HG03060 (cell line): ENCODE data around the gene SCRN1.

Experiments
- ATAC-seq: cut with Tn5 transposase; IDR thresholded peaks from one replicate; pipeline ENCODE4 v1.9.1; 2021; ENCODE audit warnings: low read depth, moderate number of reproducible peaks; ENCODE audit not compliant: unreplicated experiment

SCRN1 gene

DNA sequence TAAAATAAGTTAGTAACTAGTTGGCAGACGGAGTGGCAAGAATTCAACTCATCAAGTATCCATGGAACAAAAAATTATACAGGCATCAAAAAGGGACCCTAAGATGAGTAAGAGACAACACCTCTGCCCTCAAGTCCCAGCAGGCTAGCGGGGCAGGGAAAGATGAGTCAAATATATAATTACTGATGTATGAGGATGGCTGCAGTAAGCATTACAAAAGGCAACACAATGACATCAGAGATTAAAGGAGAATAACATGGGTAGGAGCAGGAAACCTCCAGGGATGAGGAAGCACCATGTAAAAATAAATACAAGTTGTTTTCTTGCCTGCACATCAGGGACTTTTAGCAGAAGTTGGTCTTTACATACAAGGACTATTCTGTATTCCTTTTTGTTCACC is 49.4 kb downstream of the SCRN1 start:
- no peak for ATAC-seq

DNA sequence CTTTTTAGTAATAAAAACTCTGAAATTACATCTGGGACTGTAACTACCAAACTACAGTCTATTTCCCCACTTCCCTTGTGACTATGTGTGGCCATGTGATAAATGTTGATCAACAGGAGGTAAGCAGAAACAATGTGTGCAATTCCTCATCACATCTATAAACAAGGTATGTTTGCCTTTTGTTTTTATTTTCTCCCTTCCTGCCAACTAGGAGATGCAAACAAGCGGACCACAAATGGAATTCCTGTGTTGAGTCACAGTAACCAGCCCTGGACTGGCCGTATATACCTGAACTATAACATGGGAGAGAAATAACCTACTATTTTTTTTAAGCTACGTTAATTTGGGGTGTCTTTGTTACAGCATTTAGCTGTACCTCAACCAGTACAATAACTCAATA is 52.5 kb downstream of the SCRN1 start:
- ATAC-seq = no peak

GRCh38 chr7:29935111-29935510 is 54.5 kb downstream of the SCRN1 start:
- no peak for ATAC-seq

- ATAC-seq = no peak
Observed at GRCh38 chr7:29929018-29929807, 60.4 kb downstream of the SCRN1 start.

- ATAC-seq = no peak
Observed at GRCh38 chr7:29926741-29927140, 62.9 kb downstream of the SCRN1 start.

DNA sequence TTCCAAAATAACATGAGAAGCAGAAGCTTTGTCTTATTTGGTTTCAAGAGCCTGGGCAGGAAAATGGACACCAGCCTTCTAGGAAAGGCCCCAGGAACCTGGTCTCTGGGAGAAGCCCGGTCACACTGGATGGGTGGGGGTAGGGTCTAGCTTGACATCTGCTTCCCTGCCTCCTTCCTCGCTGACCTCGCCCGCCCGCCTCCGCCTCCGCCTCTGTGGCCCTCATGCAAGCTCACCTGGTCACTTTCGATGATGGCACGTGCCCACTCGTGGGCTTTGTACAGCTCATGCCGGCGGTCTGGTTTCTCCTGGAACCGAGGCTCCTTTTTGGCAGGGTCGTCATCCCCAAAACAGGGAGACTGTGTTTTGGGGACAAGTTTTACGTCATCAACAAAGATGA is 63.4 kb downstream of the SCRN1 start:
- no peak for ATAC-seq

GRCh38 chr7:29924684-29925083 is 64.9 kb downstream of the SCRN1 start:
- no peak for ATAC-seq

DNA sequence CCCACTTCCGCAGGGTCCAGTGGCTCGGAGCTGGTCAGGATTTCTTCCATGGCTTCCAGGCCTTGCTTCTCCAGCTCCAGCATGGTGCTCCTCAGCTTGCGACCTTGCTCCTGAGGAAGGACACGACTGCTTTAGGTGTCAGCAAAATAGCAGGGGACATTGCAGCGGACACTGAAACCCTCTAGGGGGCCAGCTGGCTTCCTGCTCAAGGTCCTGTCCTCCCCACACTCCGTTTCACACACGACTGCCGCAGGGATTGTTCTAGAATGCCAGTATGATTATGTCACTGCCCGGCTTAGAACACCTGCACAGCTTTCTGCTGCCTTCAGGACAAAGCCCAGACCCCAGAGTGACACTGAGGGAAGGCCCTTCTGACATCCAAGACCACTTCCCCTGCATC is 65.6 kb downstream of the SCRN1 start:
- no peak for ATAC-seq

GRCh38 chr7:29922921-29923700 is 66.5 kb downstream of the SCRN1 start:
- ATAC-seq = no peak

DNA sequence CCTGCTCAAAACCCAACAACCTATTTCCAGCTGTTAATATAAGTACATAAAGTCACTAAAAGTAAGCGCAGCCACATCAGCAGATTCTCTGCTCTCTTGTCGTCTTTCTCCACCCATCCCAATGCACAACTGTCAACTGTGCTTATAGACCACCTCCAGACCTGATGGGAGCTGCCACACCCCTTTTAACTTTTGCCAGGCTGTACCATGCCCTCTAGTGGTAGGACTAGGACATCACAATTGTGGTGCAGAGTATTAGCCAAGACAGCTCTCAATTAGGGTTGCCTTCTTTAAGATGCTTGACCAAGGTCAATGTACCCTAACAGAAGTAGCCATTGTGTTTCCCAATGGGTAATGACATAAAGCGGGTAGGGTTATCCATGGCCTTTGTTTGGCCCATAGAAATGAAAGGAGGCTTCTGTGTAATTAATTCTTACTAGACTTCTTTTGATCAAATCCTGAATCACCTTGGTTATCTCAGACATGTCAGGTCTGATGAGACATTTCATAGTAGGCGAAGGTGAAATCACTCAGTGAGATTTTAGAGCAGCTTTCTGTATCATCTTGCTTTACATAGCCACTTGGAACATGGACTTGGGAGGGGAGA is 68.1 kb downstream of the SCRN1 start:
- ATAC-seq = peak; percentile 62

- no peak for ATAC-seq
Observed at GRCh38 chr7:29920491-29920890, 69.1 kb downstream of the SCRN1 start.

DNA sequence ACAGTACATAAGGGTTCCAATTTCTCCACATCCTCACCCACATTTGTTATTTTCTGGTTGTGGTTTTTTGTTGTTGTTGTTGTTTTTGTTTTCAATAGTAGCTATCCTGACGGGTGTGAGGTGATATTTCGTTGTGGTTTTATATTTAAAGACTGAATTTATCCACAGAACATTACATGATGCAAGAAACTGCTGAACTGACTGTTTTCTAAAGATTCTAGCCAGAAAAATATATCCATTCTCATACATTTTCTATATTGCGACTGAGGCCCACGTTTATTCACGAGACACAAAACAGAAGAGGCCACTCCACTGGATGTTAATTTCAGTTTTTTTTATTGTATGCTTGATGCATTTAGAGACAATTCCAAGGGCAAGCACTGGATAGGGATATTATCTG is 69.8 kb downstream of the SCRN1 start:
- no peak for ATAC-seq

DNA sequence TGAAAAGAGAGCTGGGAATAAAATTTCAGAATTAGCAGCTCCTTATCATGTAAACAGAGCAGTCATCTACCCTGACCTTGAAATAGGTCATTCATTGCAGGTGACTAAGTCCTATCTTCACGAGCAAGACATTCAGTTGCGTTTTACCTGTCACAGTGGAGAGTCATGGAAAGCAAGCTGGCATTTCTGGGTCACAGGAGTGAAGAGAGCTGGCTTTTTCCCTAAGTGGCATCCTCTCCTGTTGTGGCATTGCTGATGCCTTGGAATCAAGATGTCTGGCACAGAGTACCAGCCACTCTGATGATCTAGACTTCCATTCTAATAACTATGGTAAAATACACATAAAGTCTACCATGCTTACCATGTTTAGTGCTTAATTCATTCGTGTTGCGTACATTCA is 70.8 kb downstream of the SCRN1 start:
- ATAC-seq = no peak

DNA sequence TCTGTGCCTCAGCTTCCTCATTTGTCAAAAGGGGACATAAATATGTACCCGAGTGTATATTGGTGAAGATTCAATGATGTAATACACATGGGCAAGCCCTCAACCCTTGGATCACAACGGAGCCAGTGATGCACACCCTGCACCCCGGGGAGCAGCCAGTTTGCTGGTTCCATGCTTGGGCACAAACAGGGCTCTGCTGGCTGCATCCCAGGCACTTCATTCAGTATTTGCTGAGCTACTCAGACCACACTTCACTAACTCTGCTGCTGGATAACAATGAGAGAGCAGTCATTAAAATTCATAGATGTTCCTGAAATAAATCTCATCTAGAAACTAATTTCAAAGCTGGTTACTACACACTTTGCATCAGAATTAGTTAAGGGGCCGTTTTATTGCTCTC is 72.0 kb downstream of the SCRN1 start:
- no peak for ATAC-seq

DNA sequence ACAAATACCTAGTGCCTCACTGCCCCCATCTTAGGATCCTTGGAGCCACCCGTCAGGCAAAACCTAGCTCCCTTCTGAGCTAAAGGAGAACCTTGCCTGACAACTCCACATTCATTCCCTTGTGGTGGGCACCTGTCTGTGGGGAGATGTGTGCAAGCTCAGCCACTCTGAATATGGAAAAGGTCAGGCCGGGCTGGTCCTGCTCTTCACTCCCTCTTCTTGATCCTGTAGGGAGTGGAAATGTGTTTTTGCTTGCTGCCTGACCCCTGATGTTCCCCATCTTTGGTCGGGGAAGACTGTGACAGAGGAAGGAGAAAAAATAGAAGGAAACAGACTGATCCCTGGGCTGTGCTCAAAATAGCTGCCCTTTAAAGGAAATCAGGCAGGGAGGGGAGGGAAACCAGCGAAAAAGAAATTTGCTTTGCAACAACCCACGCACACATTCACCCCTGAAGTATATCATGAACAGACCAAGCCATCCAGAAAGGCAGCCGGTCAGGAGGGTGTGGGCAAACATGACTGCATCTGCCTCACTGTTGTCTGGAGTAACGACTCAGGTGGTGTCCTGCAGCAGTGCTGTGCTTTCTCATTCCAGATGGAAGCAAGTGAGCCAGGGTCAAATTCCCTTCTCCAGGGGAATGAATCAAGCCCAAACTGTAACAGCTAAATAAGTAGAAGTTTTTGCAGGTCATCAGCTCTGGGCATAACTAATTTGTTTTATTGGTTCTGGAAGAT is 74.0 kb downstream of the SCRN1 start:
- no peak for ATAC-seq

DNA sequence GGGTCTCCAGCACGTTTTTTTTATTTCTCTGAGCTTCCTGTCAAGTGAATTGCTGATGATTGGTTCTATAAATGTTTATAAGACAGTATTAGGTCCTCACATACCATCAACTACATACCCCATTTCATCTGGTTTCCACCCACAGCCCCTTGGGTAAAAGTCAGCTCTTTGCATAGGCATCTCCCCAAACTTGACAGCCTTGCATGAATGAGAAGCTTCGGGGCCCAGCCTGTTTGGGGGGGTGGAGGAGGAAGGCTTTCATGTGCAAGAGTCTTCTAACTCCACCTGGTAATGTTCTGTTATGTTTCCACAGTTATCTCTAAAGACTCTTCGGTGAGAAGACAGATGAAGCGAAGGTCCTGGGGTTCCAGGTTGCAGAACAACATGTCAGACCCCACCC is 75.4 kb downstream of the SCRN1 start:
- ATAC-seq = no peak

DNA sequence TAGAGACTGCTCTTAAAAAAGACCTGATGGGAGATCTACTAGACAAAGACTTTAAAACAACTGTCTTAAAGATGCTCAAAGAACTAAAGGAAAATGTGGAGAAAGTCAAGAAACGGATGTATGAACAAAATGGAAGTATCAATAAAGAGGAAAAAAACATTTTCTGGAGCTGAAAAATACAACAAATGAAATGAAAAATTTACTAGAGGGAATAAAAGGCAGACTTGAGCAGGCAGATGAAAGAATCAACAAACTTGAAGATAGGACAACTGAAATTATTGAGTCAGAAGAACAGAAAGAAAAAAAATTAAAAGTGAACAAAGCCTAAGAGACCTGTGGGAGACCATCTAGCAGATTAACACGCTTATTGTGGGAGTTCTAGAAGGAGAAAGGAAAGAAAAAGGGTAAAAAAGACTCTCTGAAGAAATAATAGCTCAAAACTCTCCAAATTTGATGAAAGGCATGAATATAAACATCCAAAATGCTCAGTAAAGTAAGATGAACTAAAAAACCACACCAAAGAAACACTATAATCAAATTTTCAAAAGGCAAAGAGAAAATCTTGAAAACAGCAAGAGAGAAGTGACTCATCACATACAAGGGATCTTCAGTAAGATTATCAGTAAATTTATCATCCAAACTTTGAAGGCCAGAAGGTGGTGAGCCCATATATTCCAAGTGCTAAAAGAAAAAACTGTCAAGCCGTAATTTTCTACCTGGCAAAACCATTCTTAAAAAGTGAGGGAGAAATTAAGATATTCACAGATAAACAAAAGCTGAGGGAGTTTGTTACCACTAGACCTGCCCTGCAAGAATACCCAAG is 83.2 kb downstream of the SCRN1 start:
- ATAC-seq = no peak

DNA sequence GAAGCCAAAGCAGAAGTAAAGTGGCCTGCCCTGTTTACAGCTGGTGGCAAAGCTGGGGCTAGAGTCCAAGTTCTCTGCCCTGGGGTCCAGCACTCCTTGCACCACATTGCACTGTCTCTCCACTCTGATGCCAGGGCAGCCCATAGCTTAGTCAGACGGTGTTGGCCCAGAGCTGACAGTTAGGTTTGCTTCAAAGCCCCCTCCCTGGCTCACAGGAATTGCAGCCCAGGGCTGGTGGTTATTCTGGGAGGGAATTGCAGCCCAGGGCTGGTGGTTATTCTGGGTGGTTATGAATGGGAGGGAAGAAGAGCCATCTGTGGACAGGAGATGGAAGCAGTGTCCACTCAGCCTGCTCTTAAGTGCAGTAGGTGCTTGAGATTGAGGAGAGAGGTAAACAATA is 88.9 kb downstream of the SCRN1 start:
- no peak for ATAC-seq

DNA sequence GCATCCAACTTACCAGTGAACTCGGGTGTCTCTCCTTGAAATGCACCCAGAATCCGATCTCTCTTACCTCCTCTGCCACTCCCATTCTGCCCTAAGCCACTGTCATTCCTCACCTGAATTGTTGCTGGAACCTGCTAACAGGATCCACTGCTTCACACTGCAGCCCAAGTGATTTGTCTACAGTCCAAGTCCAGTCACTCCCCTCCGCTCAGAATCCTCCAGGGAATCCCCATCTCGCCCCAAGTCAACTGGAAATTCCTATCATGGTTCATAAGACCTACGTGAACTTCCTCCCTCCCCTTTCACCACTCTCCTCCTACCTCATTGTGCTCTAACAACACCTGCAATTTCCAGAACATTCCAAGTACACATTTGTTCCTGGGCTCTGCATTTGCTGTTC is 91.3 kb downstream of the SCRN1 start:
- ATAC-seq = no peak
